HCT116 (cell line): ENCODE data around the gene INSR. TPM values are rescaled to one million over a fixed set of nuclear protein-coding genes. Genes with fewer than 3 reads are reported as not detected.
A peak's percentile ranks its signal among the peaks of the same experiment; 100 is the strongest.

Experiments used
- ATAC-seq: fragments of 200-7000 bp; cut with Tn5 transposase; 2 replicates; pipeline ENCODE4 v1.9.1; 2020; ENCODE audit warnings: mild to moderate bottlenecking, moderate library complexity
- BruUV-seq: library from RNA; stranded (reverse); fragments of 400-500 nt; replicated peaks from 2 replicates; lab custom pipeline; 2021; lab: Mats Ljungman, UMichigan
- CTCF ChIA-PET: fragments of 300-600 bp; sonication (Branson Sonifier 250); formaldehyde crosslinking; loops from one replicate; lab custom pipeline; 2021; ENCODE audit warnings: antibody characterized with exemption; lab: Charles Lee
- POLR2A ChIA-PET: fragments of 300-600, 350-600 bp; sonication (Branson Sonifier 250); formaldehyde crosslinking; loops from one replicate; lab custom pipeline; 2021; ENCODE audit warnings: antibody characterized with exemption; lab: Charles Lee
- RAD21 ChIA-PET, 2 experiments: fragments of 300-600 bp; sonication (Branson Sonifier 250); formaldehyde crosslinking; loops; one replicate each; lab custom pipeline; 2023; ENCODE audit warnings: low total read pairs in 2 of 2; ENCODE audit not compliant: uncharacterized antibody in 2 of 2, unreplicated experiment in 2 of 2, low non-redundant PET in 1 of 2; lab: Charles Lee
- DNase-seq: peaks from one replicate; pipeline ENCODE4 v3.0.0-alpha.2; 2010; ENCODE audit warnings: low read depth, low spot score
- H2AFZ ChIP-seq: fragments of 200-600 bp; shearing (Covaris generic), sonication (generic); 2 replicates; pipeline ENCODE4 v1.6.1; 2017; ENCODE audit warnings: low read depth, mixed run types, mixed read lengths, antibody characterized with exemption, low read length; ENCODE audit not compliant: poor library complexity, severe bottlenecking
- H3K27ac ChIP-seq: 2 replicates; pipeline ENCODE4 v1.5.1; 2012; ENCODE audit warnings: low read depth, low read length
- H3K27me3 ChIP-seq: fragments of 200-600 bp; sonication (generic); 2 replicates; pipeline ENCODE4 v1.6.1; 2016; ENCODE audit warnings: mixed run types, low read length, mixed read lengths; ENCODE audit not compliant: insufficient read depth
- H3K36me3 ChIP-seq, 2 experiments: fragments of 200-500 bp in 1 of 2; fragments of 200-600 bp in 1 of 2; sonication (Bioruptor generic) in 1 of 2; sonication (generic) in 1 of 2; 2 replicates each; pipeline versions ENCODE4 v1.5.1 to v1.6.1; 2014 to 2016; ENCODE audit warnings: low read length in 2 of 2, inconsistent platforms in 1 of 2, mixed read lengths in 1 of 2, mixed run types in 1 of 2; ENCODE audit not compliant: insufficient read depth in 2 of 2, control insufficient read depth in 1 of 2
- H3K4me1 ChIP-seq, 2 experiments: fragments of 200-600 bp in 1 of 2; sonication (generic) in 1 of 2; 2 replicates each; pipeline versions ENCODE4 v1.5.1 to v1.6.1; 2012 to 2017; ENCODE audit warnings: low read length in 2 of 2, inconsistent platforms in 1 of 2, mild to moderate bottlenecking in 1 of 2, mixed read lengths in 1 of 2, mixed run types in 1 of 2, moderate library complexity in 1 of 2; ENCODE audit not compliant: insufficient read depth in 2 of 2, control insufficient read depth in 1 of 2
- H3K4me2 ChIP-seq: fragments of 200-600 bp; sonication (generic); 2 replicates; pipeline ENCODE4 v1.6.1; 2017; ENCODE audit warnings: mixed run types, low read length, mixed read lengths
- H3K4me3 ChIP-seq, 2 experiments: fragments of 200-600 bp in 1 of 2; sonication (generic) in 1 of 2; replicated peaks in 1 of 2; 2 replicates each; pipeline ENCODE4 v1.5.1; 2011 to 2016; ENCODE audit warnings: low read length in 2 of 2, control low read depth in 1 of 2, low read depth in 1 of 2, mild to moderate bottlenecking in 1 of 2, mixed read lengths in 1 of 2, mixed run types in 1 of 2
- H3K79me2 ChIP-seq: fragments of 200-600 bp; sonication (generic); 2 replicates; pipeline ENCODE4 v1.6.1; 2017; ENCODE audit warnings: mild to moderate bottlenecking, mixed run types, low read length, moderate library complexity, mixed read lengths; ENCODE audit not compliant: insufficient read depth
- H3K9ac ChIP-seq: fragments of 200-600 bp; sonication (generic); 2 replicates; pipeline ENCODE4 v1.6.1; 2016; ENCODE audit warnings: low read length, mixed read lengths
- H3K9me2 ChIP-seq: fragments of 200-600 bp; sonication (generic), shearing (Covaris generic); 2 replicates; pipeline ENCODE4 v1.6.1; 2017; ENCODE audit warnings: mixed run types, mild to moderate bottlenecking, moderate library complexity; ENCODE audit not compliant: insufficient read depth
- H3K9me3 ChIP-seq, 2 experiments: fragments of 200-500 bp in 1 of 2; fragments of 200-600 bp in 1 of 2; sonication (Bioruptor generic) in 1 of 2; sonication (generic) in 1 of 2; 2 replicates each; pipeline ENCODE4 v1.6.1; 2014 to 2017; ENCODE audit warnings: low read length in 2 of 2, mixed read lengths in 2 of 2, inconsistent platforms in 1 of 2, low read depth in 1 of 2, mild to moderate bottlenecking in 1 of 2, mixed run types in 1 of 2, moderate library complexity in 1 of 2; ENCODE audit not compliant: control insufficient read depth in 1 of 2, insufficient read depth in 1 of 2
- H4K20me1 ChIP-seq: fragments of 200-600 bp; sonication (generic), shearing (Covaris generic); 2 replicates; pipeline ENCODE4 v1.6.1; 2017; ENCODE audit warnings: mixed run types, mild to moderate bottlenecking, moderate library complexity; ENCODE audit not compliant: insufficient read depth
- CBX3 ChIP-seq: IDR thresholded peaks from 2 replicates; pipeline ENCODE4 v1.6.1; 2012; ENCODE audit warnings: low read depth
- ELF1 ChIP-seq: IDR thresholded peaks from 2 replicates; pipeline ENCODE4 v1.6.1; 2012; ENCODE audit warnings: low read depth, borderline replicate concordance
- FOSL1 ChIP-seq: IDR thresholded peaks from 2 replicates; pipeline ENCODE4 v1.6.1; 2012; ENCODE audit warnings: low read depth
- JUND ChIP-seq: IDR thresholded peaks from 2 replicates; pipeline ENCODE4 v1.6.1; 2012
- POLR2AphosphoS5 ChIP-seq: IDR thresholded peaks from 2 replicates; pipeline ENCODE4 v1.6.1; 2011; ENCODE audit warnings: mild to moderate bottlenecking, low read depth, low read length, moderate library complexity
- SIN3A ChIP-seq: IDR thresholded peaks from 2 replicates; pipeline ENCODE4 v1.6.1; 2012; ENCODE audit warnings: low read depth
- YY1 ChIP-seq: IDR thresholded peaks from 2 replicates; pipeline ENCODE4 v1.6.1; 2011; ENCODE audit warnings: low read length, low read depth, moderate library complexity, mild to moderate bottlenecking; ENCODE audit not compliant: insufficient replicate concordance; ENCODE audit errors: extremely low read depth
- intact Hi-C: fragments of 100-400 bp; cut with micrococcal nuclease; formaldehyde crosslinking; loops from 2 replicates; pipeline ENCODE4 v1.10.0; 2022
- total RNA-seq: library from RNA; stranded (reverse); gene quantifications from one replicate; pipeline ENCODE4 v1.2.1, GENCODE V29; 2021; ENCODE audit not compliant: unreplicated experiment
- TF ChIP-seq, protein P1 (sequence below): IDR thresholded peaks from 2 replicates; pipeline ENCODE4 v1.6.1; 2011; ENCODE audit warnings: mild to moderate bottlenecking, low read length, moderate library complexity; ENCODE audit not compliant: insufficient replicate concordance; ENCODE audit errors: extremely low read depth

INSR gene
- total RNA-seq, 1 experiment from 2014 or later, result 25.4 TPM

DNA sequence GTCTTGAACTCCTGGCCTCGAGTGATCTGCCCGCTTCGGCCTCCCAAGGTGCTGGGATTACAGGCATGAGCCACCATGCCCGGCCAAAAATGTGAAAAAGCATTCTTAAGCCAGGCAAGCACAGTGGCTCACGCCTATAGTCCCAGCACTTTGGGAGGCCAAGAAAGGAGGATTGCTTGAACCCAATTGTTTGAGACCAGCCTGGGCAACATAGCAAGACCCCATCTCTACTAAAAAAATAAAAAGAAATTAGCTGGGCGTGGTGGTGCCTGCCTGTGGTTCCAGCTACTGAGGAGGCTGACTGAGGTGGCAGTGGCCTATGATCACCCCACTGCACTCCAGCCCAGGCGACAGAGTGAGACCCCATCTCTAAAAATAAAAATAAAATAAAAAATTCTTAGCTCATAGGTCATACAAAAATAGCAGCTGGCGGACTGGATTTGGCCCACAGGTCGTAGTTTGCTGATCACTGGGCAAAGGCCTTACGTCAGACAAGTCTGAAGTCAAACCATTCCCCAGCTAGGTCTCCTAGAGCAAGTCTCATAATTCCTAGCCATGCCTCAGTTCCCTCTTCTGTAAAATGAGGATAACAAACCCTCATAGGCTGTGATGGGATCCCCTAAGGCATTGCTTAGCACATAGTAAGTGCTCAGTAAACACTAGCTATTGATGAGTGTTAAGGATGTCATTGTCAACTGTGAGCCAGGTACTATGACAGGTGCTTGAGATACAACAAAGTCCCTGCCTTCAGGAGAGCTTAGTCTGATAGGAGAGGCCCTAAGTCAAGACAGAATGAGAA lies 36.0 kb downstream of the INSR start:
- no peaks in the 10 kb centered on the region for H3K27me3 ChIP-seq
- CTCF ChIA-PET, result interaction anchor here (0.8 kb wide), 1 partner anchor 310 kb away, joined by 4 read pairs; no protein-coding TSS in a partner anchor
- H3K9ac ChIP-seq, result no peak overlapping the region
- RAD21 ChIA-PET, result no interaction called here
- ATAC-seq, result no peak
- intact Hi-C loops, result loop anchor here (5.0 kb wide), 1 partner anchor 34 kb away; the partner anchor contains the start of gene INSR
- H3K36me3 ChIP-seq, result no peaks in the 10 kb centered on the region
- no peaks in the 10 kb centered on the region for H4K20me1 ChIP-seq
- H3K4me3 ChIP-seq, result no peak overlapping the region
- POLR2A ChIA-PET, result no interaction called here
- H2AFZ ChIP-seq, result no peak overlapping the region
- H3K79me2 ChIP-seq, result 0 out of 2 replicates have a peak, but pooled peaks cover 4% of the 10 kb centered on the region
- peaks cover 15 to 18% of the 10 kb centered on the region in 2 experiments; a peak in 3 of 4 replicates for H3K4me1 ChIP-seq
- H3K4me2 ChIP-seq, result peak overlapping the region; percentile 56; the same call in 1 of the 2 replicates
- DNase-seq, result no peak
- no peaks in the 10 kb centered on the region for H3K9me2 ChIP-seq
- BruUV-seq, result no TSS peak
- TF ChIP-seq POLR2AphosphoS5 (no peak), CBX3 (no peak), YY1 (no peak), JUND (no peak), FOSL1 (no peak), ELF1 (no peak), SIN3A (no peak)
- TF ChIP-seq, protein P1, sequence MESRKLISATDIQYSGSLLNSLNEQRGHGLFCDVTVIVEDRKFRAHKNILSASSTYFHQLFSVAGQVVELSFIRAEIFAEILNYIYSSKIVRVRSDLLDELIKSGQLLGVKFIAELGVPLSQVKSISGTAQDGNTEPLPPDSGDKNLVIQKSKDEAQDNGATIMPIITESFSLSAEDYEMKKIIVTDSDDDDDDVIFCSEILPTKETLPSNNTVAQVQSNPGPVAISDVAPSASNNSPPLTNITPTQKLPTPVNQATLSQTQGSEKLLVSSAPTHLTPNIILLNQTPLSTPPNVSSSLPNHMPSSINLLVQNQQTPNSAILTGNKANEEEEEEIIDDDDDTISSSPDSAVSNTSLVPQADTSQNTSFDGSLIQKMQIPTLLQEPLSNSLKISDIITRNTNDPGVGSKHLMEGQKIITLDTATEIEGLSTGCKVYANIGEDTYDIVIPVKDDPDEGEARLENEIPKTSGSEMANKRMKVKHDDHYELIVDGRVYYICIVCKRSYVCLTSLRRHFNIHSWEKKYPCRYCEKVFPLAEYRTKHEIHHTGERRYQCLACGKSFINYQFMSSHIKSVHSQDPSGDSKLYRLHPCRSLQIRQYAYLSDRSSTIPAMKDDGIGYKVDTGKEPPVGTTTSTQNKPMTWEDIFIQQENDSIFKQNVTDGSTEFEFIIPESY, result no peak
- H3K9me3 ChIP-seq, result no peaks in the 10 kb centered on the region
- 0 out of 2 replicates have a peak overlapping the region, but pooled peaks have one; percentile 33 for H3K27ac ChIP-seq
